HG03378 (cell line): ENCODE data around the gene UCN3.
"Not testable (repeated sequence)": the region's sequence is repeated elsewhere in the genome, so short reads cannot be mapped to it uniquely, and the experiment has no call there.

ENCODE experiments used
- ATAC-seq: cut with Tn5 transposase; IDR thresholded peaks from one replicate; pipeline ENCODE4 v1.9.1; 2021; ENCODE audit warnings: mild to moderate bottlenecking, moderate library complexity; ENCODE audit not compliant: unreplicated experiment

UCN3 gene

GRCh38 chr10:5404208-5405041, 39.7 kb downstream of the UCN3 start, which contains the start of gene TUBAL3:
Gene TUBAL3, minus strand, starts transcription at chr10:5404828. Its CDS starts 36 bp downstream, at chr10:5404792.
- no peak for ATAC-seq

DNA sequence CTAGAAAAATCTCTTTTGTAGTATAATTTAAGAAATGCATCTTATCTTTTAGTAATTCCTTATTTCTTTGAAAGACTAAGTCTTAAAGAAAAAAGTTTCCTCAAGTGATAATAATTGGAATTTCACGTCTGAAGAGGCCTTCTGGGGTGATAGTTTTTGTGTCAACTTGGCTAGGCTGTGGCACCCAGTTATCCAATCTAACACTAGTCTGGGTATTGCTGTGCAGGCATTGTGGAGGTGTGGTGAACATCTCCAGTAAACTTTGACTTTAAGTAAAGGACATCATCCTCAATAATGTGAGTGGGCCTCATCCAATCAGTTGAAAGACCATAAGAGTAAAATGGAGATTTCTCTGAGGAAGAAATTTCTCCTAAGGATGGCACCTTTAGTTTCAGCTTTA, 42.2 kb downstream of the UCN3 start:
- ATAC-seq = no peak

GRCh38 chr10:5410787-5411186, 46.0 kb downstream of the UCN3 start:
- ATAC-seq = not testable (repeated sequence)

DNA sequence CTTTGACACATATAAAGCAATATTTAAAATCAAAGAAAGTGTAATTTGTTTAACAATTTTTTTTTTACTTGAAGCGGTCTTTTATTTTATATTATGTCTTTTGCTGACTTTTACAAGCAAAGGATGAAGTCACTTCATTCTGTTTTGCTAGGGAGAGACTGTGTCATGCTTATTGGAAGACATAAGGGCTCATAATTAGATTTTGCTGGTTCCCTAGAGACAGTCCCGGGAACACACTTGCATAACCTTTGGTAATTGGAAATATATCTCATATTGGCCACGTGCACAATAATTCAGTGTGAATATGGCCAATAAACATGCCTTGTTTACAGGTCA, 47.1 kb downstream of the UCN3 start:
- ATAC-seq = peak; percentile 13

DNA sequence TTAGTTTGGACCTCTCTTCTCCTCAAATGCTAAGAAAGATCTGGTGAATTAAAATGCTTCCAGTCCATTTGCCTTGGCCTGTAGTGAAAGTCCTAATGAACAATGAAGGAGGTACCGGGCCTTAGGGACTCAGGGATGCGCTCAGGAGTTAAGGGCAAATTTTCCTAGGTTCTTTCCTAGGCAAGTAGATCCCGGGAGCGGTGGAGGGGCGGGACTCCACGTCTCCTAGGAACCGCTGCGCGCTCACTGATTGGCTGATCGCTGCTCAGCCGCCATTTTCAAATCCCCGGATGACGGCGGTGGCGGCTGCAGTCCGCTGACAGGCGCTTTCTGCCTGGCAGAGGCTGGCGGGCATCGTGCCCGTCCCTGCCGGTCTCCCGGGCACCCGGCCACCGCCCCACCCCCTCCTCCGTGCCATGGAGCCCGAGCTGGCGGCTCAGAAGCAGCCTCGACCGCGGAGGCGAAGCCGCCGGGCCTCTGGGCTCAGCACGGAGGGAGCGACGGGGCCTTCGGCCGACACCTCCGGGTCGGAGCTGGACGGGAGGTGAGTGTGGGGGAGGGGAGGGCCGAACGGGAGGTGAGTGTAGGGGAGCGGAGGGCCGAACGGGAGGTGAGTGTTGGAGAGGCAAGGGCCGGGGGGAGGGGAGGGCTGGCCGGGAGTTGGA, 47.6 kb downstream of the UCN3 start, which contains the start of gene NET1:
NET1 (plus strand) TSS at position 281 of the 665 bp plus-strand sequence; CDS start at position 417, 136 bp downstream.
- ATAC-seq = peak; percentile 93

DNA sequence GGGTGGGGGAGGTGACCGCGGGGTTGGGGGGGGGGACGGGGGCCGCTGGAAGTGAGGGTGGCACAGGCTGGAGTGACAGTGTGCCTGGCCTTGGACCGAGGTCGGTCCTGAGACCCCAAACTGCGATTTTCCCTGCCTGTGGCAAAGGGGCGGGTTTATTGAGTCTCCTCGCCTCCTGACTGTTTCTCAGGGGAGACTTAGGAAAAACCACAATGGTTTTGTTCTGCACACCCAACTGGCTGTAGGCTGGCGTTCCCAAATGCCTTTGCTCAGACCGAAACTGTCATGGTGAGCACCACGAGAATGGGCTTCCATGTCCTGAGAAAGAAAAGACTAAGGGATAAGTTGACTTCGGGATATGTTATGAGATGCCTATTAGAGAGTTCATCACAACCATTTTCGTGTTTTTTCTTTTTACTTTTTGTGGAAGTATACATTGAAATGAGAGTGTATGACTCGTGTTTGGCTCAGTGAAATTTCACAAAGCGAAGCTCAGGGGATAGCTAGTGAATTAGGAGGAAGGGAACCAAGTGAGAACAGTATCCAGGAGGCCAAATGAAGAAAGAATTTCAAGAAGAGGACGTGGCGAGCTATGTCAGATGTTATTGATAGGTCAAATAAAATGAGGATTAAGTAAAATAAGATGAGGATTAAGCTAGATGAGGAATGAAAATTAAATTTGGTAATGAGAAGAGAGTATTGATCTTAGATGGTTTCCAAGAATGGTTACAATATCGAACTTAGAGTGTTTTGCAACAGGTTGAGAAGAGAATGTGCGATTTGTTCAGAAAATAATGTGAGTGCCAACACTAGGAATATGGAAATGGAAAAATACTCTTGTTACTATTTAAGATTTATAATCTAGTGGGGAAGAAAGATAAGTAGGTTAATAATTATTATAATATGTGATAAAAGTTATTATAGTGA, 48.5 kb downstream of the UCN3 start:
- no peak for ATAC-seq

- no peak for ATAC-seq
These were observed 52.2 kb downstream of the UCN3 start for GRCh38 chr10:5416981-5417380.

- ATAC-seq = no peak
These were observed 53.8 kb downstream of the UCN3 start for GRCh38 chr10:5418584-5418983.

DNA sequence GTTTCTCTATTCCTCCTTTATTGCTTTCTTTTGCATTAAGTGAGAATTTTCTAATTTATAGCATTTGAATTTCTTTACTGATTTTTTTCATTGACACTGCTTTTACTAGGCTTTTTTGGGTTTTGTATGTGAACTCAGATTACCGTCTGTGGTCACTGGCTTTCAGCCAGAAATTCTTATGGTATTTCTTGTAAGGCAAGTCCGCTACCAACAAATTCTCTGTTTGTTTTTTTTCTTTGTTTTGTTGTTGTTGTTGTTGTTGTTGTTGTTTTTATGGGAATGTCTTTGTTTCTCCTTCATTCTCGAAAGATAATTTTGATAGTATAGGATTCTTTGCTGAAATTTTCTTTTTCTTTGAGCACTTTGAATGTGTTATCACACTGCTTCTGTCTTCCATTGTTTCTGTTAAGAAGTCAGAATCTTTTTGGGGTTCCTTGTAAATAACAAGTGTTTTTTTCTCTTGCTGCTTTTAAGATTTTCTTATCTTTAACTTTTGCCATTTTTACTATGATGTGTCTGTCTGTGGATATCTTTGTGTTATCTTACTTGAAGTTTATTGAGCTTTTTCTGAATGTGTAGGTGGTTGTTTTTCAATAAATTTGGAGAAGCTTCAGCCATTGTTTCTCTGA, 54.8 kb downstream of the UCN3 start:
- ATAC-seq = no peak

GRCh38 chr10:5423771-5424170, 59.0 kb downstream of the UCN3 start:
- no peak for ATAC-seq
